HepG2 (cell line): ENCODE data around the gene NPW. TPM values are rescaled to one million over a fixed set of nuclear protein-coding genes. Genes with fewer than 3 reads are reported as not detected.

ENCODE experiments used
- JUN ChIP-seq: sonication (generic); formaldehyde crosslinking; IDR thresholded peaks from 2 replicates; pipeline ENCODE4 v1.4.0; 2020; ENCODE audit warnings: mild to moderate bottlenecking, missing genetic modification reagents
- KDM5A ChIP-seq: fragments of 200-600 bp; sonication (generic); IDR thresholded peaks from 2 replicates; pipeline ENCODE4 v1.7.0; 2018; ENCODE audit warnings: antibody characterized with exemption, mild to moderate bottlenecking, low read length, borderline replicate concordance
- MYC ChIP-seq: sonication (generic); formaldehyde crosslinking; IDR thresholded peaks from 2 replicates; pipeline ENCODE4 v1.9.0; 2021; ENCODE audit warnings: missing genetic modification reagents, borderline replicate concordance
- NR2C2 ChIP-seq: sonication (generic); formaldehyde crosslinking; IDR thresholded peaks from 2 replicates; pipeline ENCODE4 v1.4.0; 2020; ENCODE audit warnings: missing genetic modification reagents, mild to moderate bottlenecking, moderate library complexity, borderline replicate concordance
- PCBP2 ChIP-seq: fragments of 200-400 bp; formaldehyde crosslinking; optimal IDR thresholded peaks from 2 replicates; pipeline ENCODE3; 2018; ENCODE audit warnings: low read length, low read depth; ENCODE audit not compliant: poor library complexity, severe bottlenecking
- SALL1 ChIP-seq: sonication (generic); formaldehyde crosslinking; IDR thresholded peaks from 2 replicates; pipeline ENCODE4 v1.8.0; 2022; ENCODE audit warnings: mild to moderate bottlenecking, missing genetic modification reagents
- SOX5 ChIP-seq: IDR thresholded peaks from 2 replicates; pipeline ENCODE4 v1.6.1; 2016; ENCODE audit warnings: borderline replicate concordance
- TCF7 ChIP-seq: sonication (generic); IDR thresholded peaks from 2 replicates; pipeline ENCODE4 v1.6.1; 2016; ENCODE audit warnings: antibody characterized with exemption, low read depth
- YEATS2 ChIP-seq: sonication (generic); formaldehyde crosslinking; IDR thresholded peaks from 2 replicates; pipeline ENCODE4 v1.4.0; 2020; ENCODE audit warnings: missing genetic modification reagents, borderline replicate concordance
- ZNF143 ChIP-seq: sonication (generic); formaldehyde crosslinking; IDR thresholded peaks from 2 replicates; pipeline ENCODE4 v1.4.0; 2020; ENCODE audit warnings: missing genetic modification reagents
- ZNF180 ChIP-seq: sonication (generic); formaldehyde crosslinking; IDR thresholded peaks from 2 replicates; pipeline ENCODE4 v1.4.0; 2020; ENCODE audit warnings: low read depth, missing genetic modification reagents, borderline replicate concordance
- ZNF619 ChIP-seq: sonication (generic); formaldehyde crosslinking; IDR thresholded peaks from 2 replicates; pipeline ENCODE4 v1.4.0; 2020; ENCODE audit warnings: mild to moderate bottlenecking, missing genetic modification reagents
- polyA plus RNA-seq, 8 experiments: library from polyadenylated mRNA; depleted of rRNA in 3 of 8; stranded (reverse) in 7 of 8; unstranded in 1 of 8; fragments of >200 nt; fragmentation: Illumina TruSeq in 4 of 8; extraction: Trizol in 4 of 8; gene quantifications; 2 replicates each; pipeline versions ENCODE4 v1.2.1 to v1.2.3, GENCODE V29; 2011 to 2016; ENCODE audit warnings: low read depth in 4 of 8, missing spikeins in 1 of 8, mixed read lengths in 1 of 8; ENCODE audit not compliant: insufficient read depth in 1 of 8
- total RNA-seq, 5 experiments: library from RNA; depleted of rRNA; stranded (reverse); fragments of >200 nt; fragmentation: Illumina TruSeq; extraction: Trizol; gene quantifications; 2 replicates each; pipeline ENCODE4 v1.2.3, GENCODE V29; 2016; ENCODE audit warnings: low read depth in 1 of 5
- TF ChIP-seq, protein P1 (sequence below), 2 experiments: sonication (generic) in 1 of 2; formaldehyde crosslinking in 1 of 2; IDR thresholded peaks; 2 replicates each; pipeline versions ENCODE4 v1.6.1 to v1.9.0; 2014 to 2022; ENCODE audit warnings: antibody characterized with exemption in 1 of 2, borderline replicate concordance in 1 of 2, inconsistent platforms in 1 of 2, low read depth in 1 of 2, missing genetic modification reagents in 1 of 2
- TF ChIP-seq, protein P2 (sequence below): IDR thresholded peaks from 2 replicates; pipeline ENCODE4 v1.6.1; 2016; ENCODE audit warnings: mild to moderate bottlenecking, missing biosample characterization, missing genetic modification reagents
- TF ChIP-seq, protein P3 (sequence below): sonication (generic); formaldehyde crosslinking; IDR thresholded peaks from 2 replicates; pipeline ENCODE4 v1.4.0; 2020; ENCODE audit warnings: mild to moderate bottlenecking, missing genetic modification reagents
- TF ChIP-seq, protein P4 (sequence below): IDR thresholded peaks from 2 replicates; pipeline ENCODE4 v1.6.1; 2016; ENCODE audit warnings: low read depth, borderline replicate concordance
- TF ChIP-seq, protein P5 (sequence below): sonication (generic); formaldehyde crosslinking; IDR thresholded peaks from 2 replicates; pipeline ENCODE4 v1.8.0; 2022; ENCODE audit warnings: mild to moderate bottlenecking, missing genetic modification reagents, moderate library complexity

Gene NPW
- total and polyA plus RNA-seq, 2 of the 13 experiments (the other 11 are each of a cell fraction or from before 2014, with no cell fraction given) = 0.24 to 0.97 TPM

DNA sequence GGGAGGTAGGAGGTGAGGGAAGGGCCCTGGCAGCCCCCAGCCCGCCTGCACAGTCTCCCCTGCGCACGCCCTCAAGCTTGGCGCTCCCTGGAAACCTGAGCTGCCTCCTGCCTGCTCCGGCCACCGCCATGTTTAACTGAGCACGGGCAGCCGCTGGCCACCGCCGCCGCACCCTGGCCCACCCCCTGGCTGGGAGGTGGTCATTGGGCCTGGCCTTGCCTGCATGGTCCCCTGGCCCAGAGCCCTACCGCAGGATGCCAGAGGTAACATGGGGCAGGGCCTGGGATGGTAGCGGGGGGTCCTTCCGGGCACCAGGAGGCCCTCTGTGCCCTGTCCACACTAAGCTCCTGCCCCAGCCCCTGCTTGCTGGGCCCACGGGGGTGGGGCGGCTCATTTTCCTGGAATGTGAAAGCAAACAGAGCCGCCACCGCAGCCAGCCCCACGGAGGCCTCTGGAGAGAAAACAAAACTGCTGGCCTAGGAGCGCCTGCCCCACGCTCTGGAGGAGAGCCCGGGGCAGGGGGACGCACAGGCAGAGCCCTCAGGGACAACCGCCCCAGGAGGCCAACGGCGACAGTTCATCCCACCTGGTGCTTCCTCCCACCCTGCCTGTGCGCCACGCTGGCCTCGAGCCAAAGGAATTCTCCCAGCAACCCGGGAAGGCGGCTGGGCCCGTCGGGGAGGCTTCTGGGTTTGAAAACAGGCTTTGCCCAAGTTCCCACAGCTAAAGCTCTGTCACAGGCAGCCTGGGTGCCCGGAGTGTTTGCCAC is 16.0 kb downstream of the NPW start (continued):
- TF ChIP-seq, protein P1, sequence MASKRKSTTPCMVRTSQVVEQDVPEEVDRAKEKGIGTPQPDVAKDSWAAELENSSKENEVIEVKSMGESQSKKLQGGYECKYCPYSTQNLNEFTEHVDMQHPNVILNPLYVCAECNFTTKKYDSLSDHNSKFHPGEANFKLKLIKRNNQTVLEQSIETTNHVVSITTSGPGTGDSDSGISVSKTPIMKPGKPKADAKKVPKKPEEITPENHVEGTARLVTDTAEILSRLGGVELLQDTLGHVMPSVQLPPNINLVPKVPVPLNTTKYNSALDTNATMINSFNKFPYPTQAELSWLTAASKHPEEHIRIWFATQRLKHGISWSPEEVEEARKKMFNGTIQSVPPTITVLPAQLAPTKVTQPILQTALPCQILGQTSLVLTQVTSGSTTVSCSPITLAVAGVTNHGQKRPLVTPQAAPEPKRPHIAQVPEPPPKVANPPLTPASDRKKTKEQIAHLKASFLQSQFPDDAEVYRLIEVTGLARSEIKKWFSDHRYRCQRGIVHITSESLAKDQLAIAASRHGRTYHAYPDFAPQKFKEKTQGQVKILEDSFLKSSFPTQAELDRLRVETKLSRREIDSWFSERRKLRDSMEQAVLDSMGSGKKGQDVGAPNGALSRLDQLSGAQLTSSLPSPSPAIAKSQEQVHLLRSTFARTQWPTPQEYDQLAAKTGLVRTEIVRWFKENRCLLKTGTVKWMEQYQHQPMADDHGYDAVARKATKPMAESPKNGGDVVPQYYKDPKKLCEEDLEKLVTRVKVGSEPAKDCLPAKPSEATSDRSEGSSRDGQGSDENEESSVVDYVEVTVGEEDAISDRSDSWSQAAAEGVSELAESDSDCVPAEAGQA (IDR thresholded peaks at IDR 0.05; ENCODE audit: low read depth) = peak; percentile 67; the same call in 1 of the 2 replicates
- TF ChIP-seq, protein P1 (CRISPR knock-in tag; IDR thresholded peaks at IDR 0.05; ENCODE audit: borderline replicate concordance) = no peak
- TF ChIP-seq PCBP2 (no peak), ZNF619 (peak; percentile 49; the same call in 1 of the 2 replicates), JUN (0 out of 2 replicates have a peak, but pooled peaks have one; percentile 9), MYC (CRISPR knock-in tag) (peak; percentile 76; the same call in 1 of the 2 replicates), ZNF180 (0 out of 2 replicates have a peak, but pooled peaks have one; percentile 25), YEATS2 (CRISPR knock-in tag) (peak; percentile 64), TCF7 (peak; percentile 37; the same call in 1 of the 2 replicates), ZNF143 (CRISPR knock-in tag) (peak; percentile 60), SALL1 (CRISPR knock-in tag) (peak; percentile 69), KDM5A (no peak), SOX5 (CRISPR knock-in tag) (peak; percentile 59; the same call in 1 of the 2 replicates), NR2C2 (CRISPR knock-in tag) (no peak)
- TF ChIP-seq, protein P2, sequence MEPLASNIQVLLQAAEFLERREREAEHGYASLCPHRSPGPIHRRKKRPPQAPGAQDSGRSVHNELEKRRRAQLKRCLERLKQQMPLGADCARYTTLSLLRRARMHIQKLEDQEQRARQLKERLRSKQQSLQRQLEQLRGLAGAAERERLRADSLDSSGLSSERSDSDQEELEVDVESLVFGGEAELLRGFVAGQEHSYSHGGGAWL = peak; percentile 79
- TF ChIP-seq, protein P3, sequence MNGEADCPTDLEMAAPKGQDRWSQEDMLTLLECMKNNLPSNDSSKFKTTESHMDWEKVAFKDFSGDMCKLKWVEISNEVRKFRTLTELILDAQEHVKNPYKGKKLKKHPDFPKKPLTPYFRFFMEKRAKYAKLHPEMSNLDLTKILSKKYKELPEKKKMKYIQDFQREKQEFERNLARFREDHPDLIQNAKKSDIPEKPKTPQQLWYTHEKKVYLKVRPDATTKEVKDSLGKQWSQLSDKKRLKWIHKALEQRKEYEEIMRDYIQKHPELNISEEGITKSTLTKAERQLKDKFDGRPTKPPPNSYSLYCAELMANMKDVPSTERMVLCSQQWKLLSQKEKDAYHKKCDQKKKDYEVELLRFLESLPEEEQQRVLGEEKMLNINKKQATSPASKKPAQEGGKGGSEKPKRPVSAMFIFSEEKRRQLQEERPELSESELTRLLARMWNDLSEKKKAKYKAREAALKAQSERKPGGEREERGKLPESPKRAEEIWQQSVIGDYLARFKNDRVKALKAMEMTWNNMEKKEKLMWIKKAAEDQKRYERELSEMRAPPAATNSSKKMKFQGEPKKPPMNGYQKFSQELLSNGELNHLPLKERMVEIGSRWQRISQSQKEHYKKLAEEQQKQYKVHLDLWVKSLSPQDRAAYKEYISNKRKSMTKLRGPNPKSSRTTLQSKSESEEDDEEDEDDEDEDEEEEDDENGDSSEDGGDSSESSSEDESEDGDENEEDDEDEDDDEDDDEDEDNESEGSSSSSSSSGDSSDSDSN = peak; percentile 96
- TF ChIP-seq, protein P4, sequence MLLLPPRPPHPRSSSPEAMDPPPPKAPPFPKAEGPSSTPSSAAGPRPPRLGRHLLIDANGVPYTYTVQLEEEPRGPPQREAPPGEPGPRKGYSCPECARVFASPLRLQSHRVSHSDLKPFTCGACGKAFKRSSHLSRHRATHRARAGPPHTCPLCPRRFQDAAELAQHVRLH (CRISPR knock-in tag) = 0 out of 2 replicates have a peak, but pooled peaks have one; percentile 70
- TF ChIP-seq, protein P5, sequence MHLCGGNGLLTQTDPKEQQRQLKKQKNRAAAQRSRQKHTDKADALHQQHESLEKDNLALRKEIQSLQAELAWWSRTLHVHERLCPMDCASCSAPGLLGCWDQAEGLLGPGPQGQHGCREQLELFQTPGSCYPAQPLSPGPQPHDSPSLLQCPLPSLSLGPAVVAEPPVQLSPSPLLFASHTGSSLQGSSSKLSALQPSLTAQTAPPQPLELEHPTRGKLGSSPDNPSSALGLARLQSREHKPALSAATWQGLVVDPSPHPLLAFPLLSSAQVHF (CRISPR knock-in tag) = no peak
